Measurements from ENCODE around the gene RNU5B-1. TPM values are rescaled to one million over a fixed set of nuclear protein-coding genes. Genes with fewer than 3 reads are reported as not detected.
A peak's percentile ranks its signal among the peaks of the same experiment; 100 is the strongest.

RNU5B-1 gene
- total RNA-seq, 1 experiment from 2014 or later = not detected

DNA sequence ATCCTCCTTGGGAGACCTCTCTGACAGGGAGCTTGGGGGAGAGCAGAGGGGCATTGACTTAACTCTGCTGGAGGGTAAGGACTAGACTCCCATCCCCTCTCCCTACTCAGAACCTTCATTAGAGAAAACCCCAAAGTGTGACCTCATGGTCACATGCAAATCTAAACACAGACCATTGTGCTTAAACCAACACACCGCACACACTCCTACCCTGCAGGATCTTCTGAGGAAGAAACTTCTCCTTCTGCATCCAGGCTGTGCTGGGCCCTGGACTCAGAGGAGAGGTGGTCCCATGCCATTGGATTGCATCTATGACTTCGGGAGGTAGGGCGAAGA is 17.0 kb upstream of the RNU5B-1 start:
- DNase-seq (ENCODE audit: low read depth) = peak; percentile 7

DNA sequence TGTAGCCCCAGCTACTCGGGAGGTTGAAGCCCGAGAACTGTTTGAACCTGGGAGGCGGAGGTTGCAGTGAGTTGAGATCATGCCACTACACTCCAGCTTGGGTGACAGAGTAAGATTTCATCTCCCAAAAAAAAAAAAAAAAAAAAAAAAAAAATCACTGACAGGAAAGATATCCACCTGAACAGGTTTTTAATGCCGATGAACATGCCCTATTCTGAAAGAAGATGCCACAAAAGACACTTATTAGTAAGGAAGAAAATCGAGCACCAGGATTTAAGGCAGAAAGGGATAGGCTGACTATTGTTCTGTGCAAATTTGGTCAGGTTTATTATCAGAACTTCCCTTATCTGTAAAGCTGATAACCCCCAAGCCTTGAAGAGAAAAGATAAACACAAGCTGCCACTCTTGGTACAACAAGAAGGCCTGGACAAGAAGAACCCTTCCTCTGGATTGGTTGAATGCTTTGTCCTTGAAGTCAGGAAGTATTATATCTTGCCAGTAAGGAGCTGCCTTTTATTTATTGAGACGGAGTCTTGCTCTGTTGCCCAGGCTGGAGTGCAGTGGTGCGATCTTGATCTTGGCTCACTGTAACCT is 15.1 kb upstream of the RNU5B-1 start:
- no peak for DNase-seq (ENCODE audit: low read depth)

DNA sequence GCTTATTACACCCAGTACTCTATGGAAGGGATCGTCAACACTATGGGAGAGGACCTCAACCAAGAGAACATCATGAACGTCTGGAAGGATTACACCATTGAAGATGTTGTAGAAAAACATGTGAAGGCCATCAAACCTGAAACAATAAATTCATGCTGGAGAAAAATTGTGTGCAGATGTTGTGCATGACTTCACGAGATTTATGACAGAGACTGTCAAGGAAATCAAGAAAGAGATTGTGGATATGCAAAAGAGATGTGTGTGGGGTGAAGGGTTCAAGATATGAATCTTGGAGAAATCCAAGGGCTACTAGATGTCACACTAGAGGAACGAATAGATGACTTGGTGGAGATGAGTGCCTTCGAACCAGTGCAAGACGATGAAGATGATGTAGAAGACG is 14.2 kb upstream of the RNU5B-1 start:
- DNase-seq (ENCODE audit: low read depth) = no peak

DNA sequence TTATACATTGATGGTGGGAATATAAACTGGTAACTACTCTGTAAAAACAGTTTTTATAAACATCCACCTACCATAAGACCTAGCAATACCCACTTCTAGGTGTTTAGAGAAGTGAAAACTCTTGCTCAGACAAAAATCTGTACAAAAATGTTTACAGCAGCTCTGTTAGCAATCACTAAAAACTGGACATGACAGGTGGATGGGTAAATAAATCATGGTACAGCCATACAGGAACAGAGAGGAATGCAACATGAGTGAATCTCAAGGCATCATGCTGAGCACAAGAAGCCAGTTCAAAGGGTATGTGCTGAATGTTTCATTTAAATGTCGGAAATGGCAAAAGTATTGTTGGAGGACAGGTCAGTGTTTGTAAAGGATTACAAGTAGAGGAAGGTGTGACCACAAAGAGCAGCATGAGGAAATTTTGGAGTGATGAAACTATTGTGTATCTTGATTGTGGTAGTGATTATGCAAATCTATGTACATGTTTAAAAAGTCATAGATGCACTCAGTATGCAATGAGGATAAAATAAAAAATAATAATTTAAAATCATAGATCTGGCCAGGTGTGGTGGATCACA is 11.4 kb upstream of the RNU5B-1 start:
- peak; percentile 43 for DNase-seq (ENCODE audit: low read depth)

DNA sequence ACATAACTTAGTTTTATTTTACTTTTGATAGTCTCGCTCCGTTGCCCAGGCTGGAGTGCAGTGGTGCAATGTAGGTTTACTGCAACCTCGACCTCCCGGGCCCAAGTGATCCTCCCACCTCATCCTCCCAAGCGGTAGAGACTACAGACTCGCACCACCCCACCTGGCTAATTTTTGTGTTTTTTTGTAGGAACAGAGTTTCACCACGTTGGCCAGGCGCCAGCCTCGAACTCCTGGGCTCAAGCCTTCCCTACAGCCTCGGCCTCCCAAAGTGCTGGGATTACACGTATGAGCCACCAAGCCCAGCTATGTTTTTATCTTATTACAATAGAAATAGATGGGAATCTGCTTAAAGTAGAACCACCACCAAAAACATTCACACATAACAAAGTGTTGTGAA is 5.7 kb upstream of the RNU5B-1 start:
- DNase-seq (ENCODE audit: low read depth) = no peak

DNA sequence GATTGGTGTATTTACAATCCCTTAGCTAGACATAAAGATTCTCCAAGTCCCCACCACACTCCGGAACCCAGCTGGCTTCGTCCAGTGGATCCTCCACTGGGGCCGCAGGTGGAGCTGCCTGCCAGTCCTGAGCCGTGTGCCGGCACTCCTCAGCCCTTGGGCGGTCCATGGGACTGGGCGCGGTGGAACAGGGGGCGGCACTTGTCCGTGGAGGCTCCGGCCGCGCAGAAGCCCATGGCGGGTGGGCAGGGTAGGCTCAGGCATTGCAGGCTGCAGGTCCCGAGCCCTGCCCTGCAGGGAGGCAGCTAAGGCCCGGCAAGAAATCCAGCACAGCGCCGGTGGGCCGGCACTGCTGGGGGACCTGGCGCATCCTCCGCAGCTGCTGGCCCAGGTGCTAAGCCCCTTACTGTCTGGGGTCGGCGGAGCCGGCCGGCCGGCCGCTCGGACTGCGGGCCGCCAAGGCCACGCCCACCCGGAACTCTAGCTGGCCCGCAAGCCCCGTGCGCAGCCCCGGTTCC is 3.5 kb upstream of the RNU5B-1 start:
- no peak for DNase-seq (ENCODE audit: low read depth)

DNA sequence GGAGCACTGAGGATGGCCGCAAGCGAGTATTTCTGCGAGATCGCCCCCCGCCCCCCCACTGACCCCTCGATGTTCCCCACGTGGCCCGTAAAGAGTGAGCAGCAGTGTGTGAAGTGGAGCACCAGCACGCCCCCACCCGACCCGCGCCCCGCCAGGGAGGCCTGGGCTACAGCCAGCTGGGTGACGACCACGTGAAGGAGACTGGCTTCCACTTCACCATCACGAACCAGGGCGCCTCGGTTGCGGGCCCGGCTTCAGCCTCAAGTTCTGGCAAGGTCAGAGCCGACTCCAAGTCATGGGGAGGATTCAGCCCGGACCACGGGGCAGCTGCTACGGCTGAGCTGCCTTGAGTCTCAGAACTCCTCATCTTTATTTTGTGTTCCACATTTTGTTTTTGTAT is 2.4 kb upstream of the RNU5B-1 start:
- no peak for DNase-seq (ENCODE audit: low read depth)

DNA sequence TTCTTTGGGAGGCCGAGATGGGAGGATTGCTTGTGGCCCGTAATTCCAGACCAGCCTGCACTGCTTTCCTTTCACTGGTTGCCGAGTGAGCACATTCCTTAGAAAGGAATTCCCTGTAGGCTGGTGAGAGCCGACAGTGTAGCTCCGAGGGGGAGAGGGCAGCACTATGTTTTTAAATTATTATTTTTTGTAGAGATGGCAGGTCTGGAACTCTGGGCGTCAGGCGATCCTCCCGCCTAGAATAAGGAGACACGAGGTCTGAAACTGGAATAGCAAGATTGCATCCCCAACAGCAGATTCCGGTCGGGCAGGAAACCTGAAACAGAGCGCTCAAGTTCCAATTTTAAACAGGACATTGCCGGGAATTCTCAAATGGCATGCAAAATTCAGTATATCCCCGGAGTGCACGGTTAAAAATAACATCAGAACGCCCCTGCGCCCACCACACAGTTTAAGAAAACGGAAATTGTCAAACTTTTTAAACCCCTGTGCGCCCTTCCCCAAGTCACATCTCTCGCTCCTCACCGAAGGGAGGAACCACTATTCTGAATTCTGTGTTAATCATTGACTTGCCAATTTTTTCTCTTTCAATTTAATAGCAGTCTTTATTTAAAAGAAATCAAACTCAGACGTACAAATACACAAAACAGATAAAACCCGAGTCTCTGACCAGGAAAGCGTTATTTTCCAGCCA is 643 bp upstream of the RNU5B-1 start:
- peak; percentile 73 for DNase-seq (ENCODE audit: low read depth)

DNA sequence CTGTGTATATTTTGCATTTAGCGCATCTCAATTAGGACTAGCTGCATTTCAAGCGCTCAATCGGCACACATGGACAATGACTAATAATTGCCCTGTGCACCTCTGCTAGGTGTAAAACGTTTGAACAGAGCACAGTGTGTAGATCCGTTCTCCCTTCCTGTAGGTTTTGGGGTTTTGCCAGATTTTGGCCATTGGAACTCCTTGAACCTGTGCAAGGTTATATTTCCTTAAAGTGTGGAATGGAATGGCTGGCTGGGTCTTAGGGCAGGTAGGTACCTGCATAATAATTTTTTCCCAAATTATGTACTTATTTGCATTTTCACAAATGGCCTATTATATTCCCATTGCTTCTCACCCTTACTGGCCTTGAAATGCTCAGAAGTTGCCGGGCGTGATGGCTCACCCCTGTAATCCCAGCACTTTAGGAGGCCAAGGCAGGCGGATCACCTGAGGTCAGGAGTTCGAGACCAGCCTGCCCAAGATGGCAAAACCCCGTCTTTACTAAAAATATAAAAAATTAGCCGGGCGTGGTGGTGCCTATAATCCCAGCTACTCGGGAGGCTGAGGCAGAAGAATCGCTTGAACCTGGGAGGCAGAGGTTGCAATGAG is 777 bp downstream of the RNU5B-1 start:
- no peak for DNase-seq (ENCODE audit: low read depth)

DNA sequence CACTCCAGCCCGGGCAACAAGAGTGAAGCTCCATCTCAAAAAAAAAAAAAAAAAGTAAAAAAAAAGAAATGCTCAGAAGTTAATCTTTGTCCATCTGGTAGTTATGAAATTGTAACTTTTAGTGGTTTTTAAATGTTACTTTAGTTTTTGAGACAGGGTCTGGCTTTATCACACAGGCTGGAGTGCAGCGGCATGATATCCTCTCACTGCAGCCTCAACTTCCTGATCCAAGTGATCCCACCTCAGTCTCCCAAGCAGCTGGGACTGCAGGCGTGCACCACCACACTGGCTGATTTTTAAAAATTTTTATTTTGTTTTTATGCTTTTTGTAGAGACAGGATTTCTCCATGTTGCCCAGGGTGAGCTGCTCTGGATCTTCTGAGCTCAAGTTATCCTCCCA is 1.3 kb downstream of the RNU5B-1 start:
- DNase-seq (ENCODE audit: low read depth) = no peak

DNA sequence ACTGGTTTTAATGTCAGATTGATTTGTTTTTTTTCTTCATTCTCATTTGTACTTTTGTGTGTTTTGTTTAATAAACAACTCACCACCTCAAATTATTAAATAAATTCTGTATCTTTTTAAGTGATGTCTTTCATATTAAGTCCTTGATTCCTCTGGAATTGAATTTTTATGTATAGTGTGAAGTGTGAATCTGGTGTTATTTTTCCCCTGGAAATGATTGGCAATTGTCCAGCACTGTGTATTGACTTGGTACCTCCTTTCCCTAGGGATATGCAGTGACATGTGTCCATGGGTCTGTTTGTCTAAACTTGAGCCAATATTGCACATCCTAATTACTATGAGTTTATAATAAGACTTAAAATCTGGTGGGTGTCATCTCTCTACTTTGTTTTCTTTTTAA is 2.1 kb downstream of the RNU5B-1 start:
- DNase-seq (ENCODE audit: low read depth) = no peak

DNA sequence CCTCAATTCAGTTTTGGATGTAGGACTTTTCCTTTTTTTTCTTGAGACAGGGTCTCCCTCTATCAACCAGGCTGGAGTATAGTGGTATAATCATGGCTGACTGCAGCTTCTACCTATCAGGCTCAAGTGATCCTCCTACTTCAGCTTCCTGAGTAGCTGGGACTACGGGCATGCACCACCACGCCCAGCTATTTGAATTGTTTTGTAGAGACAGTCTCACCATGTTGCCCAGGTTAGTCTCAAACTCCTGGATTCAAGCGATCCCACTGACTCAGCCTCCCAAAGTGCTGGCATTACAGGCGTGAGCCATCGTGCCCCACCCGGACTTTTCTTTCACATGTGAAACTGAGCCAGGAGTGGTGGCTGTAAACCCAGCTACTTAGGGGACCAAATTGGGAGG is 3.5 kb downstream of the RNU5B-1 start:
- DNase-seq (ENCODE audit: low read depth) = no peak

DNA sequence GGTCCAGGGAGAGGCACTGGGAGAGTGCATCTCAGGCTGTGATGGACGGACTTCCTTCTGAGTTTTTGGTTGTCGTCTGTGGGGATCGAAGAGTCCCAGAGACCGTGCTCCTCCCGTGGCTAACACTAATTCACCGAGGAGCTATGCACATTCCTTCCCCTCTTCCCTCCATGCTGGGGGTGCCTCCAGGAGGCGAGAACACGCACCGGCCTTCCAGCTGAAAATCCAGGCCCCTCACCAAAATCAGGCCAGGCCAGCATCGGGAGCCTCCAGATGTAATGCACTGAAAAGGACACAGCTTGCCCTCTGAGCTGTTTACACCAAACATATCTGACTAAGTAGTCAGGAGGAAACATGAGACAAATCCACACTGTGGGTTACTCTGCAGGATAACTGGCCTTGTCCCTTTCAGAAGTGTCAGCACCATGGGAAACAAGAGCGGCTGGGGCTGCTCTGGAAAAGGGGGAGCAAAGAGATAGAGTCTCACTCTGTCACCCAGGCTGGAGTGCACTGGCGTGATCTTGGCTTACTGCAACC is 5.5 kb downstream of the RNU5B-1 start:
- peak; percentile 24 for DNase-seq (ENCODE audit: low read depth)

DNA sequence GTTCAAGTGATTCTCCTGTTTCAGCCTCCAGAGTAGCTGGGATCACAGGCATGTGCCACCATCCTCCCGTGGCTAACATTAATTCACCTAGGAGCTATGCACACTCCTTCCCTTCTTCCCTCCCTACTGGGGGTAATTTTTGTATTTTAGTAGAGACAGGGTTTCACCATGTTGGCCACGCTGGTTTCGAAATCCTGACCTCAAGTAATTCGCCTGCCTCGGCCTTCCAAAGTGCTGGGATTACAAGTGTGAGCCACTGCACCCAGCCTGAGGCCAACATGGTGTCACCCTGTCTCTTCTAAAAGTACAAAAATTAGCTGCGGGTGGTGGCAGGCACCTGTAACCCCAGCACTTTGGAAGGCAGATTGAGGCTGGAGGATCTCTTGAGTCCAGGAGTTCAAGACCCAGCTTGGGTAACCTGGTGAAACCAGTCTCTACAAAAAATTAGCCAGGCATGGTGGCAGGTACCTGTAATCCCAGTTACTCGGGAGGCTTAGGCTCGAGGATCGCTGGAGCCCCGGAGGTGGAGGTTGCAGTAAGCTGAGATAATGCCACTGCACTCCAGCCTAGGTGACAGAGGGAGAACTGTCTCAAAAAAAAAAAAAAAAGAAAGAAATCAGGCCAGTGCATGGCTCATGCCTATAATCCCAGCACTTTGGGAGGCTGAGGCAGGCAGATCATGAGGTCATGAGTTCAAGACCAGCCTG is 6.1 kb downstream of the RNU5B-1 start:
- peak; percentile 13 for DNase-seq (ENCODE audit: low read depth)

DNA sequence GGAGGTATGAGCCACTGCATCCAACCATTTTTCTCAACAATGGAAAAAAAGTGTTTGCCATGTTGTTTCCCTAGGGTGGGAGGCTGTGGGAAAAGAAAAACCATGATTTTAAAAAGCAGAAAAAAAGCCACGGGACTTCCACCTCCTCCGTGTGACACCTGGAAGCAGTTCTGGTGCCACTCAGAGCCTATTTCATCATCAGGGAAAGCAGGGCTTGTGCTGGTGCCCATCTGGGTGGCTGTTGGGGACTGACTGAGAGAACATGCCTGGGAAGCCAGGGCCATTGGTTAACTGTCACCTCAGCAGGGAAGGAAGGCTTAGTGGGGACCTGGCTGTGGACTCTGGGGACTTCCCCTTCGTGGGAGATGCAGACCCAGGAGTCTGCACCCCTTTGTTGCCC is 7.3 kb downstream of the RNU5B-1 start:
- no peak for DNase-seq (ENCODE audit: low read depth)

DNA sequence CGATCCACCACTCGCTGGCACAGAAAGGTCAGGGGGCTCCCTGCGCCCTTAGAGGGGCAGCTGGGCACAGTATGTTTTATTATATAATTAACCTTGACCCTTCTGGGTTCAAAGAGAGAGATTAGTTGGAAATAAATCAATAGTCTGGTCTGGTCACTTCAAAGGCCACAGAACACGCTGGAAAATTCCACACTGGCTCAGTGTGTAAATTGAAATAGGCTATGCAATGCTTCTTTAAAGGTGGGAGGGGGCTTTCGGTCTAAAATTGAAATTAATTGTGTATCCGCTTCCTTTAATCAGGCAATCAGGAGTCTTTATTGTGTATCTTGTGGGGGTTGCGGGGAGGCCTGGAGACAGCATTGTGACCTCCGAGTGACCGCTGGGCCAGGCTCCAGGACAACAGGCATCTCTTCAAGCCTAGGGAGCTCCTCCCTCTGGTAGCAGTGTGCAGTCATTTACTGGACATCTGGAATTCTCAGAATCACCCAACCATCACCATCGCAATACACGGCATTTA is 8.0 kb downstream of the RNU5B-1 start:
- DNase-seq (ENCODE audit: low read depth) = no peak

DNA sequence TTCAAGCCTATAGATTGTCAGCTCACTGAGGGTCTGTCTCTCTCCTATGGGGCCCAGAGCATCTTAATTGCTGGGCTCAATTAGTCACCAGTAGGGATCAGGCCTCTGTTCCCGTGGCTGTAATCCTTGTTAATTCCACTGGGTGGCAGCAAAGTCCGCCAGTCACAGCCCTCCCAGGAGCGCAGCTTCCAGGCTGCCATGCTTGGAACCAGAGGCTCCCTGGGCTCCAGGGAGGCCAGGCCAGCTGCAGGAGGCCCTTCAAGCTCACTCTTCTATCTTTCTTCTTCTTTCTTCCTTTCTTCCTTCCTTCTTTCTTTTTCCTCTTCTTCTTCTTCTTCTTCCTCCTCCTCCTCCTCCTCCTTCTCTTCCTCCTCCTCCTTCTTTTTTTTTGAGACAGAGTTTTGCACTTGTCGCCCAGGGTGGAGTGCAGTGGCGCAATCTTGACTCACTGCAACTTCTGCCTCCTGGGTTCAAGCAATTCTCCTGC is 14.4 kb downstream of the RNU5B-1 start:
- DNase-seq (ENCODE audit: low read depth) = peak; percentile 70

DNA sequence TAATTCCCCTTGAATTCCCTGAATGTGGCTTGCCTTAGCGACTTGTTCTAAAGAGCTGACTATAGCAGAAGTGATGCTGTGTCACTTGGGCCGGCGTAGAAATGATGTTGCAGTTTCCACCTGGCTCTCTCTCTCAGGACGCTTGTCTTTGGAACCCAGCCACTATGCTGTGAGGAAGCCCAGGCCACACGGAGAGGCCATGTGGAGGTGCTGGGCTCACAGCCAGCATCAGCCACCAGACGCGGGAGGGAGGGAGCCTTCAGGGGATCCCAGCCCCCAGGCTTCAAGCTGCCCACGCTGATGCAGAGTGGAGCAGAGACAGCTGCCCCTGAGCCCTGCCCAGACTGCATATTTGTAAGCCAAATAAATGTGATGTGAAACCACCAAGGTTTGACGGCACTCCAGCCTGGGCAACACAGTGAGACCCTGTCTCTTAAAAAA is 18.6 kb downstream of the RNU5B-1 start:
- peak; percentile 81 for DNase-seq (ENCODE audit: low read depth)

DNA sequence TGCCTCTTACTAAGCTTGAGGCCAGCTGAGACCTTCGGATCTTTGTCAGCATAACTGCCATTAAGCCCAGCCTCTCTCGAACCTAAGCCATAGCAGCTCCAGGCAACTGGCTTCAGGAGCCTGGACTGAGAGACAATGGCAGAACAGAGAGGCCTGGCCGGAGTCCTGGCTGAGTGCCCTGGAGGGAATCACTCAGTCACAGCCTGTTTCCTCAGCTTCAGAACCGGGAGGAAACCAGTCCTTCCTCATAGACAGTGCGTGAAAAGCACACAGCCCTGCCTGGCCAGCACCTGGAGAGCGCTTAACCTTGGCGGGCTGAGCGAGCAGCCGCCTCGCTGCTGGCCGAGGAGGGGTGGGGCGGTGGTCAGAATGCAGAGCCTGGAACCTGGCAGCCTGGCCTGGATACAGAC is 21.6 kb downstream of the RNU5B-1 start:
- DNase-seq (ENCODE audit: low read depth) = no peak

DNA sequence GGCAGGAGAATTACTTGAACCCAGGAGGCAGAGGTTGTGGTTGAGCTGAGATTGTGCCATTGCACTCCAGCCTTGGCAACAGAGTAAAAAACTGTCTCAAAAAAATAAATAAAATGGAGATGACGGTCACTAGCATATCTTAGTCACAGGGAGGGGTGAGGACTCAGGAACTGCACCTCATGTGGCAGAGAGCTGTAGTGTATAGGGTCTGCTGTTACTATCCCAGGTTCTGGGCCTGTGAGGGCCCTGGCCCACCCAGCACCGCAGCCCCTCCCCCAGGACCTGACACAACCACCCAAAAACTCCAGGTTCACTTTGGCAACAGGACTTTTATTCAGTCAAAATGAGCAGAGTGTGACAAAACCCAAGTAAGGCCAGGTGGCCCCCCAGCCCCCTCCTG is 22.3 kb downstream of the RNU5B-1 start:
- no peak for DNase-seq (ENCODE audit: low read depth)

DNA sequence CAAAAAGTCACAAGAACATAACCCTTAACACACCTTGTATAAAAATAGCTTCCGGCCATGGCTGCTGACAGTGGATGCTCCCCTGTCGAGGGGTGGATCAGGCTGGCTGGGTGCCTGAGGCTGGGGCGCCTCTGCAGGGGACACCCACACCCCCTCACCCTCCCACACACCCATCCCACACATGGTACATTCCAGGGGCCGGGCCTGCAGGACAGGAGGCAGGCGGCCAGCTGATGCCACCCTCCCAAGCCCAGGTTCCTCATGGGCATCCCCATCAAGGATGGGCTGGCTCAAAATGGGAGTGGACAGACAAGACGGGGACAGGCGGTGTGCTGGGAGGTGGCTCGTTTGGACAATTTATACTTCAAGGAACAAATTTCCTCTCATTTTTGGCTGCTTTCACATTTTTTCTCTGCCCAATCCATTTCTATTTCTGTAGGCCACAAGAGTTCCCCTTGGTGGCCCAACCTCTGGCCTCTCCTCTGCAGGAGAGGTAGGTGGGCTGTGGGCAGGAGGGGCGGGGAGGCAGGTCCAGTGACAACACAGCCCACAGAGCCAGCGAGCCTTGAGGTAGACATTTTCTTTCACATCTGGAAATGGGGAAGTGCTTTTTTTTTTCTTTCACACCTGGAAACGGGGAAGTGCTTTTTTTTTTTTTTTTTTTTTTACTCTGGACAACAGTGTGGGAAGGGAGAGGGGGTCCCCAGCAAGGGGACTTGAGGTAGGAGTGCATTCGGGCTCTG is 23.3 kb downstream of the RNU5B-1 start:
- no peak for DNase-seq (ENCODE audit: low read depth)

Data from LHCN-M2 (cell line).